K562 (cell line): ENCODE results near the gene LGI4. TPM values are rescaled to one million over a fixed set of nuclear protein-coding genes. Genes with fewer than 3 reads are reported as not detected.

Experiments used
- CEBPB ChIP-seq: fragments of 450-650 bp; IDR thresholded peaks from 2 replicates; pipeline ENCODE4 v1.6.1; 2016; ENCODE audit warnings: missing genetic modification characterization, missing compliant biosample characterization
- GTF2A2 ChIP-seq: IDR thresholded peaks from 2 replicates; pipeline ENCODE4 v1.6.1; 2016; ENCODE audit warnings: mild to moderate bottlenecking, missing genetic modification characterization, missing compliant biosample characterization
- HOMEZ ChIP-seq: fragments of 250-450 bp; sonication (Bioruptor Pico); IDR thresholded peaks from 2 replicates; pipeline ENCODE4 v1.4.0; 2020; ENCODE audit warnings: mild to moderate bottlenecking, moderate library complexity
- KDM5B ChIP-seq: fragments of 200-600 bp; sonication (generic); IDR thresholded peaks from 2 replicates; pipeline ENCODE4 v1.6.1; 2012; ENCODE audit warnings: low read depth, mild to moderate bottlenecking, moderate library complexity, low read length, control low read depth, inconsistent platforms; ENCODE audit not compliant: insufficient replicate concordance
- KHSRP ChIP-seq: fragments of 450-650 bp; IDR thresholded peaks from 2 replicates; pipeline ENCODE4 v1.6.1; 2017
- PKNOX1 ChIP-seq: fragments of 450-650 bp; IDR thresholded peaks from 2 replicates; pipeline ENCODE4 v1.6.1; 2016
- POU5F1 ChIP-seq: fragments of 150-350 bp; IDR thresholded peaks from 2 replicates; pipeline ENCODE4 v1.6.1; 2014; ENCODE audit warnings: borderline replicate concordance, low read length, low read depth, mild to moderate bottlenecking; ENCODE audit not compliant: partially characterized antibody
- SMC3 ChIP-seq: conservative IDR thresholded peaks from 2 replicates; pipeline ENCODE4 v1.6.1; 2011; ENCODE audit warnings: low read depth, low read length, improper control_type of control experiment; ENCODE audit not compliant: insufficient read depth
- TCF3 ChIP-seq: sonication (generic); formaldehyde crosslinking; IDR thresholded peaks from 2 replicates; pipeline ENCODE4 v1.4.0; 2020; ENCODE audit warnings: mild to moderate bottlenecking, missing genetic modification reagents
- ZBED1 ChIP-seq: IDR thresholded peaks from 2 replicates; pipeline ENCODE4 v1.6.1; 2014
- ZKSCAN1 ChIP-seq: fragments of 150-350 bp; IDR thresholded peaks from 2 replicates; pipeline ENCODE4 v1.6.1; 2016; ENCODE audit warnings: low read depth, low read length
- ZNF3 ChIP-seq: fragments of 250-450 bp; sonication (Bioruptor Pico); IDR thresholded peaks from 2 replicates; pipeline ENCODE4 v1.5.0; 2021; ENCODE audit warnings: mild to moderate bottlenecking, moderate library complexity
- ZNF311 ChIP-seq: fragments of 250-450 bp; sonication (Bioruptor Pico); IDR thresholded peaks from 2 replicates; pipeline ENCODE4 v1.4.0; 2020; ENCODE audit warnings: mild to moderate bottlenecking, moderate library complexity
- ZNF431 ChIP-seq: sonication (generic); formaldehyde crosslinking; IDR thresholded peaks from 2 replicates; pipeline ENCODE4 v1.8.0; 2022; ENCODE audit warnings: mild to moderate bottlenecking, missing genetic modification reagents
- ZNF699 ChIP-seq: fragments of 250-450 bp; sonication (Bioruptor Pico); IDR thresholded peaks from 2 replicates; pipeline ENCODE4 v1.8.0; 2021; ENCODE audit warnings: mild to moderate bottlenecking, moderate library complexity; ENCODE audit not compliant: insufficient replicate concordance
- polyA plus RNA-seq, 8 experiments: library from polyadenylated mRNA; depleted of rRNA in 4 of 8; stranded (reverse) in 5 of 8; unstranded in 3 of 8; fragments of >200 nt; fragmentation: Nextera tagmentation in 2 of 8; fragmentation: Illumina TruSeq in 1 of 8; extraction: Ambion mirVana in 2 of 8; extraction: Trizol in 1 of 8; gene quantifications; 2 replicates each; pipeline versions ENCODE4 v1.2.1 to v1.2.3, GENCODE V29; 2011 to 2014; ENCODE audit warnings: inconsistent platforms in 1 of 8, missing spikeins in 1 of 8
- total RNA-seq, 7 experiments: library from RNA; depleted of rRNA in 6 of 7; stranded (reverse); fragments of >200 nt in 6 of 7; fragmentation: Illumina TruSeq in 2 of 7; extraction: Trizol in 2 of 7; gene quantifications; 2 replicates each; pipeline versions ENCODE4 v1.2.1 to v1.2.3, GENCODE V29; 2011 to 2021; ENCODE audit warnings: low replicate concordance in 1 of 7
- TF ChIP-seq, protein P1 (sequence below): fragments of 150-350 bp; IDR thresholded peaks from 2 replicates; pipeline ENCODE4 v1.6.1; 2014; ENCODE audit warnings: low read depth, mild to moderate bottlenecking, low read length, borderline replicate concordance
- TF ChIP-seq, protein P2 (sequence below): sonication (generic); formaldehyde crosslinking; IDR thresholded peaks from 2 replicates; pipeline ENCODE4 v1.8.1; 2023; ENCODE audit warnings: mild to moderate bottlenecking, missing genetic modification reagents, moderate library complexity
- TF ChIP-seq, protein P3 (sequence below): sonication (generic); formaldehyde crosslinking; IDR thresholded peaks from 2 replicates; pipeline ENCODE4 v1.8.0; 2022; ENCODE audit warnings: mild to moderate bottlenecking, missing genetic modification reagents, borderline replicate concordance

LGI4 gene
- total and polyA plus RNA-seq, 9 of the 15 experiments (the other 6 are each of a cell fraction or from before 2014, with no cell fraction given) = 0.14 to 0.30 (median 0.24) TPM; not detected in 4

- TF ChIP-seq, protein P1, sequence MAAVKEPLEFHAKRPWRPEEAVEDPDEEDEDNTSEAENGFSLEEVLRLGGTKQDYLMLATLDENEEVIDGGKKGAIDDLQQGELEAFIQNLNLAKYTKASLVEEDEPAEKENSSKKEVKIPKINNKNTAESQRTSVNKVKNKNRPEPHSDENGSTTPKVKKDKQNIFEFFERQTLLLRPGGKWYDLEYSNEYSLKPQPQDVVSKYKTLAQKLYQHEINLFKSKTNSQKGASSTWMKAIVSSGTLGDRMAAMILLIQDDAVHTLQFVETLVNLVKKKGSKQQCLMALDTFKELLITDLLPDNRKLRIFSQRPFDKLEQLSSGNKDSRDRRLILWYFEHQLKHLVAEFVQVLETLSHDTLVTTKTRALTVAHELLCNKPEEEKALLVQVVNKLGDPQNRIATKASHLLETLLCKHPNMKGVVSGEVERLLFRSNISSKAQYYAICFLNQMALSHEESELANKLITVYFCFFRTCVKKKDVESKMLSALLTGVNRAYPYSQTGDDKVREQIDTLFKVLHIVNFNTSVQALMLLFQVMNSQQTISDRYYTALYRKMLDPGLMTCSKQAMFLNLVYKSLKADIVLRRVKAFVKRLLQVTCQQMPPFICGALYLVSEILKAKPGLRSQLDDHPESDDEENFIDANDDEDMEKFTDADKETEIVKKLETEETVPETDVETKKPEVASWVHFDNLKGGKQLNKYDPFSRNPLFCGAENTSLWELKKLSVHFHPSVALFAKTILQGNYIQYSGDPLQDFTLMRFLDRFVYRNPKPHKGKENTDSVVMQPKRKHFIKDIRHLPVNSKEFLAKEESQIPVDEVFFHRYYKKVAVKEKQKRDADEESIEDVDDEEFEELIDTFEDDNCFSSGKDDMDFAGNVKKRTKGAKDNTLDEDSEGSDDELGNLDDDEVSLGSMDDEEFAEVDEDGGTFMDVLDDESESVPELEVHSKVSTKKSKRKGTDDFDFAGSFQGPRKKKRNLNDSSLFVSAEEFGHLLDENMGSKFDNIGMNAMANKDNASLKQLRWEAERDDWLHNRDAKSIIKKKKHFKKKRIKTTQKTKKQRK = no peak
- TF ChIP-seq ZNF3 (CRISPR knock-in tag) (peak; percentile 91), KDM5B (no peak), POU5F1 (no peak), GTF2A2 (peak; percentile 89), ZNF311 (peak; percentile 96), SMC3 (no peak), KHSRP (no peak), ZBED1 (no peak), TCF3 (CRISPR knock-in tag) (no peak), HOMEZ (no peak; the same call in 1 of the 2 replicates), ZKSCAN1 (no peak), CEBPB (tag) (no peak), ZNF431 (no peak), PKNOX1 (peak; percentile 51), ZNF699 (no peak)
- TF ChIP-seq, protein P2, sequence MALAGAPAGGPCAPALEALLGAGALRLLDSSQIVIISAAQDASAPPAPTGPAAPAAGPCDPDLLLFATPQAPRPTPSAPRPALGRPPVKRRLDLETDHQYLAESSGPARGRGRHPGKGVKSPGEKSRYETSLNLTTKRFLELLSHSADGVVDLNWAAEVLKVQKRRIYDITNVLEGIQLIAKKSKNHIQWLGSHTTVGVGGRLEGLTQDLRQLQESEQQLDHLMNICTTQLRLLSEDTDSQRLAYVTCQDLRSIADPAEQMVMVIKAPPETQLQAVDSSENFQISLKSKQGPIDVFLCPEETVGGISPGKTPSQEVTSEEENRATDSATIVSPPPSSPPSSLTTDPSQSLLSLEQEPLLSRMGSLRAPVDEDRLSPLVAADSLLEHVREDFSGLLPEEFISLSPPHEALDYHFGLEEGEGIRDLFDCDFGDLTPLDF (CRISPR knock-in tag) = no peak
- TF ChIP-seq, protein P3, sequence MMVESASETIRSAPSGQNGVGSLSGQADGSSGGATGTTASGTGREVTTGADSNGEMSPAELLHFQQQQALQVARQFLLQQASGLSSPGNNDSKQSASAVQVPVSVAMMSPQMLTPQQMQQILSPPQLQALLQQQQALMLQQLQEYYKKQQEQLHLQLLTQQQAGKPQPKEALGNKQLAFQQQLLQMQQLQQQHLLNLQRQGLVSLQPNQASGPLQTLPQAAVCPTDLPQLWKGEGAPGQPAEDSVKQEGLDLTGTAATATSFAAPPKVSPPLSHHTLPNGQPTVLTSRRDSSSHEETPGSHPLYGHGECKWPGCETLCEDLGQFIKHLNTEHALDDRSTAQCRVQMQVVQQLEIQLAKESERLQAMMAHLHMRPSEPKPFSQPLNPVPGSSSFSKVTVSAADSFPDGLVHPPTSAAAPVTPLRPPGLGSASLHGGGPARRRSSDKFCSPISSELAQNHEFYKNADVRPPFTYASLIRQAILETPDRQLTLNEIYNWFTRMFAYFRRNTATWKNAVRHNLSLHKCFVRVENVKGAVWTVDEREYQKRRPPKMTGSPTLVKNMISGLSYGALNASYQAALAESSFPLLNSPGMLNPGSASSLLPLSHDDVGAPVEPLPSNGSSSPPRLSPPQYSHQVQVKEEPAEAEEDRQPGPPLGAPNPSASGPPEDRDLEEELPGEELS (CRISPR knock-in tag) = no peak
Observed at GRCh38 chr19:35165200-35166058, 30.6 kb upstream of the LGI4 start (continued).
